Sigmoid colon (tissue), 7 donors: Measurements from ENCODE around the gene MLC1. TPM values are rescaled to one million over a fixed set of nuclear protein-coding genes. Genes with fewer than 3 reads are reported as not detected.

ENCODE experiments used
- DNase-seq: peaks from one replicate; pipeline ENCODE4 v3.0.0-alpha.2; 2019
- H3K27ac ChIP-seq, 4 donors: fragments of 200-600 bp; sonication (generic); one replicate each; pipeline ENCODE4 v1.5.1; 2016 to 2019; ENCODE audit warnings: mild to moderate bottlenecking in 1 of 4
- H3K27me3 ChIP-seq, 3 donors: fragments of 200-600 bp; sonication (generic); one replicate each; pipeline ENCODE4 v1.5.1; 2019; ENCODE audit warnings: mild to moderate bottlenecking in 1 of 3
- H3K36me3 ChIP-seq, 4 donors: fragments of 200-600 bp; sonication (generic); one replicate each; pipeline ENCODE4 v1.5.1; 2016 to 2019
- H3K4me1 ChIP-seq, 4 donors: fragments of 200-600 bp; sonication (generic); one replicate each; pipeline ENCODE4 v1.5.1; 2017 to 2019
- H3K4me3 ChIP-seq, 4 donors: fragments of 200-600 bp; sonication (generic); one replicate each; pipeline ENCODE4 v1.5.1; 2017 to 2019; ENCODE audit warnings: mild to moderate bottlenecking in 2 of 4, moderate library complexity in 1 of 4
- H3K9me3 ChIP-seq, 4 donors: fragments of 200-600 bp in 3 of 4; sonication (generic) in 3 of 4; one replicate each; pipeline versions ENCODE4 v1.5.1 to v1.6.1; 2013 to 2019
- CTCF ChIP-seq, 4 experiments: fragments of 450-650 bp in 3 of 4; fragments of 200-600 bp in 1 of 4; IDR thresholded peaks; one replicate each; pipeline ENCODE4 v1.5.1; 2016 to 2019; ENCODE audit warnings: antibody characterized with exemption in 4 of 4, mild to moderate bottlenecking in 3 of 4, moderate library complexity in 2 of 4
- EP300 ChIP-seq, 4 donors: sonication (generic); formaldehyde crosslinking; IDR thresholded peaks; one replicate each; pipeline ENCODE4 v1.6.1; 2017; ENCODE audit warnings: antibody characterized with exemption in 4 of 4
- POLR2A ChIP-seq, 2 donors: fragments of 450-650 bp; IDR thresholded peaks; one replicate each; pipeline ENCODE4 v1.6.1; 2016; ENCODE audit warnings: antibody characterized with exemption in 2 of 2, mild to moderate bottlenecking in 2 of 2, moderate library complexity in 2 of 2
- POLR2AphosphoS5 ChIP-seq, 4 donors: sonication (generic); formaldehyde crosslinking; IDR thresholded peaks; one replicate each; pipeline ENCODE4 v1.6.1; 2017; ENCODE audit warnings: antibody characterized with exemption in 4 of 4
- WGBS, 2 donors: extraction: QIAGEN DNeasy Blood & Tissue Kit; methylation state at CpG; one replicate each; pipeline ENCODE4 v1.1.7; 2013; 5-methylcytosine and 5-hydroxymethylcytosine counted together
- intact Hi-C: fragments of 100-400 bp; cut with DNase I; formaldehyde crosslinking; loops from one replicate; pipeline ENCODE4 v1.15.1; 2023
- polyA plus RNA-seq, 3 donors: library from polyadenylated mRNA; stranded (reverse); fragments of 200-250 nt; gene quantifications; one replicate each; pipeline ENCODE4 v1.2.3, GENCODE V29; 2013
- total RNA-seq, 4 donors: library from RNA; depleted of rRNA; stranded (reverse); fragments of >200 nt; gene quantifications; one replicate each; pipeline ENCODE4 v1.1.0, GENCODE V29; 2016
- donor health status: healthy with polysubstance abuse.
- donor health status: Bipolar disorder and iron deficiency.
- donor health status: healthy.

The MLC1 gene
- total and polyA plus RNA-seq, 7 donors, result 0.14 to 0.23 (median 0.16) TPM; not detected in 4

GRCh38 chr22:50068096-50068495 lies 17.1 kb downstream of the MLC1 start:
- WGBS, 2 donors, result 75 to 89% methylated on average over 11 of the region's 11 CpGs
- H3K27ac ChIP-seq, result no peak overlapping the region
- H3K4me3 ChIP-seq, result no peak overlapping the region
- no peaks in the 10 kb centered on the region for H3K4me1 ChIP-seq
- H3K9me3 ChIP-seq, result no peaks in the 10 kb centered on the region
- no peaks in the 10 kb centered on the region for H3K36me3 ChIP-seq
- intact Hi-C loops, result no loop called here
- no peak for DNase-seq
- H3K27me3 ChIP-seq, result no peaks in the 10 kb centered on the region
- TF ChIP-seq CTCF (IDR thresholded peaks at IDR 0.05) (no peak), POLR2AphosphoS5 (IDR thresholded peaks at IDR 0.05) (no peak), POLR2A (IDR thresholded peaks at IDR 0.05) (no peak)

GRCh38 chr22:50067244-50067643 lies 18.0 kb downstream of the MLC1 start:
- Histone ChIP-seq H3K27ac (no peak overlapping the region), H3K4me3 (no peak overlapping the region), H3K27me3 (no peaks in the 10 kb centered on the region), H3K4me1 (no peaks in the 10 kb centered on the region), H3K9me3 (no peaks in the 10 kb centered on the region), H3K36me3 (no peaks in the 10 kb centered on the region)
- DNase-seq, result no peak
- intact Hi-C loops, result no loop called here
- no peak for TF ChIP-seq POLR2AphosphoS5 (IDR thresholded peaks at IDR 0.05)
- no peak for TF ChIP-seq POLR2A (IDR thresholded peaks at IDR 0.05)
- TF ChIP-seq EP300 (IDR thresholded peaks at IDR 0.05), result no peak
- TF ChIP-seq CTCF (IDR thresholded peaks at IDR 0.05), result no peak
- WGBS, 2 donors, result 75 to 87% methylated on average over 8 of the region's 8 CpGs

- Histone ChIP-seq H3K4me1 (peaks cover 0 to 2% (median 0%) of the 10 kb centered on the region in 4 donors), H3K27me3 (peaks cover 3 to 22% (median 15%) of the 10 kb centered on the region in 3 donors), H3K27ac (no peak overlapping the region), H3K36me3 (no peaks in the 10 kb centered on the region), H3K4me3 (no peak overlapping the region), H3K9me3 (no peaks in the 10 kb centered on the region)
- intact Hi-C loops, result no loop called here
- WGBS, 2 donors, result 77 to 79% methylated on average over 18 of the region's 18 CpGs
- TF ChIP-seq POLR2A (IDR thresholded peaks at IDR 0.05) (no peak), EP300 (IDR thresholded peaks at IDR 0.05) (no peak), CTCF (IDR thresholded peaks at IDR 0.05) (no peak), POLR2AphosphoS5 (IDR thresholded peaks at IDR 0.05) (no peak)
- no peak for DNase-seq
These were observed 20.8 kb downstream of the MLC1 start for GRCh38 chr22:50064453-50064852.

- TF ChIP-seq POLR2AphosphoS5 (IDR thresholded peaks at IDR 0.05), result no peak
- TF ChIP-seq CTCF (IDR thresholded peaks at IDR 0.05), result no peak
- no peak for TF ChIP-seq EP300 (IDR thresholded peaks at IDR 0.05)
- TF ChIP-seq POLR2A (IDR thresholded peaks at IDR 0.05), result no peak
- 63 to 83% methylated on average over 23 of the region's 23 CpGs for WGBS, 2 donors
- peaks cover 0 to 8% (median 5%) of the 10 kb centered on the region in 4 donors for H3K4me1 ChIP-seq
- H3K36me3 ChIP-seq, result no peaks in the 10 kb centered on the region
- DNase-seq, result no peak
- no peak overlapping the region for H3K27ac ChIP-seq
- no peak overlapping the region for H3K4me3 ChIP-seq
- no peaks in the 10 kb centered on the region for H3K9me3 ChIP-seq
- intact Hi-C loops, result no loop called here
- peaks cover 3 to 28% (median 21%) of the 10 kb centered on the region in 3 donors for H3K27me3 ChIP-seq
These were observed 21.4 kb downstream of the MLC1 start for GRCh38 chr22:50063589-50064393.
